HepG2 (cell line): ENCODE results near the gene TOR1A. TPM values are rescaled to one million over a fixed set of nuclear protein-coding genes. Genes with fewer than 3 reads are reported as not detected.
A peak's percentile ranks its signal among the peaks of the same experiment; 100 is the strongest.

Source experiments
- ATAC-seq: fragments of 200-7000 bp; cut with Tn5 transposase; 3 replicates; pipeline ENCODE4 v1.9.1; 2020; ENCODE audit warnings: mild to moderate bottlenecking, moderate library complexity
- BruUV-seq: library from RNA; stranded (reverse); fragments of 400-500 nt; replicated peaks from 2 replicates; lab custom pipeline; 2021; lab: Mats Ljungman, UMichigan
- CTCF ChIA-PET: fragments of 300-600 bp; formaldehyde crosslinking; extraction: SDS; loops from one replicate; lab custom pipeline; 2021; ENCODE audit warnings: low total read pairs, inconsistent platforms, low intra/inter-chr PET ratio; lab: Yijun Ruan, JAX
- POLR2A ChIA-PET: fragments of 350-600 bp; sonication (Branson Sonifier 250); formaldehyde crosslinking; loops from one replicate; lab custom pipeline; 2020; ENCODE audit warnings: antibody characterized with exemption, inconsistent platforms; lab: Yijun Ruan, JAX
- DNase-seq: peaks from one replicate; pipeline ENCODE4 v3.0.0-alpha.2; 2015; ENCODE audit warnings: low spot score
- FAIRE-seq: peaks from 3 replicates; lab custom pipeline; 2011; peaks lifted over from hg19 to GRCh38; lab: Jason Lieb, UNC
- H2AFZ ChIP-seq: one replicate; pipeline ENCODE4 v1.6.1; 2011; ENCODE audit warnings: low read length, inconsistent platforms
- H3K27ac ChIP-seq: fragments of 300-600 bp; 3 replicates; pipeline ENCODE4 v1.8.0; 2011; ENCODE audit warnings: mixed run types, mild to moderate bottlenecking, mixed read lengths, low read length, inconsistent platforms; ENCODE audit not compliant: insufficient read depth; ENCODE audit errors: extremely low read length
- H3K27me3 ChIP-seq, 2 experiments: fragments of 200-600 bp in 1 of 2; 2 replicates in 1 of 2; 3 replicates in 1 of 2; pipeline versions ENCODE4 v1.6.0 to v1.8.0; 2011; ENCODE audit warnings: low read length in 2 of 2, mild to moderate bottlenecking in 2 of 2, moderate library complexity in 2 of 2, inconsistent platforms in 1 of 2; ENCODE audit not compliant: insufficient read depth in 2 of 2, control insufficient read depth in 1 of 2
- H3K36me3 ChIP-seq, 2 experiments: fragments of 200-600 bp in 1 of 2; replicated peaks in 1 of 2; 2 replicates in 1 of 2; 3 replicates in 1 of 2; pipeline versions ENCODE4 v1.5.1 to v1.8.0; 2011; ENCODE audit warnings: low read length in 2 of 2, inconsistent platforms in 1 of 2; ENCODE audit not compliant: insufficient read depth in 2 of 2, control insufficient read depth in 1 of 2
- H3K4me1 ChIP-seq: 2 replicates; pipeline ENCODE4 v1.5.1; 2012; ENCODE audit warnings: low read length, inconsistent platforms; ENCODE audit not compliant: insufficient read depth
- H3K4me2 ChIP-seq: 2 replicates; pipeline ENCODE4 v1.6.0; 2011; ENCODE audit warnings: low read depth, low read length, inconsistent platforms
- H3K4me3 ChIP-seq, 3 experiments: fragments of 200-600 bp in 1 of 3; sonication (generic), shearing (Covaris generic) in 1 of 3; replicated peaks in 1 of 3; 2 replicates each; pipeline ENCODE4 v1.5.1; 2011 to 2016; ENCODE audit warnings: low read length in 3 of 3, inconsistent platforms in 2 of 3, low read depth in 2 of 3, mild to moderate bottlenecking in 2 of 3, control low read depth in 1 of 3, mixed read lengths in 1 of 3; ENCODE audit not compliant: insufficient read depth in 1 of 3
- H3K79me2 ChIP-seq: one replicate; pipeline ENCODE4 v1.6.1; 2011; ENCODE audit warnings: low read length, inconsistent platforms; ENCODE audit not compliant: insufficient read depth
- H3K9ac ChIP-seq: 2 replicates; pipeline ENCODE4 v1.6.0; 2011; ENCODE audit warnings: mild to moderate bottlenecking, low read depth, low read length, inconsistent platforms; ENCODE audit not compliant: insufficient read depth
- H3K9me3 ChIP-seq: 2 replicates; pipeline ENCODE4 v1.5.1; 2012; ENCODE audit warnings: mild to moderate bottlenecking, low read length
- H4K20me1 ChIP-seq: 2 replicates; pipeline ENCODE4 v1.6.0; 2011; ENCODE audit warnings: inconsistent platforms, mild to moderate bottlenecking, low read length, moderate library complexity; ENCODE audit not compliant: insufficient read depth
- GABPA ChIP-seq, 2 experiments: IDR thresholded peaks; 2 replicates each; pipeline ENCODE4 v1.6.1; 2011 to 2016; ENCODE audit warnings: low read depth in 2 of 2, low read length in 1 of 2, missing biosample characterization in 1 of 2, missing genetic modification characterization in 1 of 2
- HES4 ChIP-seq: sonication (generic); formaldehyde crosslinking; IDR thresholded peaks from 2 replicates; pipeline ENCODE4 v1.9.0; 2021; ENCODE audit warnings: mild to moderate bottlenecking, missing genetic modification reagents, borderline replicate concordance
- HMGA1 ChIP-seq: sonication (generic); formaldehyde crosslinking; conservative IDR thresholded peaks from 2 replicates; pipeline ENCODE4 v1.4.0; 2020; ENCODE audit warnings: missing genetic modification reagents
- KDM5A ChIP-seq: fragments of 200-600 bp; sonication (generic); IDR thresholded peaks from 2 replicates; pipeline ENCODE4 v1.7.0; 2018; ENCODE audit warnings: antibody characterized with exemption, mild to moderate bottlenecking, low read length, borderline replicate concordance
- KLF15 ChIP-seq: sonication (generic); formaldehyde crosslinking; IDR thresholded peaks from 2 replicates; pipeline ENCODE4 v1.8.1; 2023; ENCODE audit warnings: borderline replicate concordance, mild to moderate bottlenecking, inconsistent platforms, missing genetic modification reagents, mixed read lengths
- TP53 ChIP-seq: sonication (generic); formaldehyde crosslinking; conservative IDR thresholded peaks from 2 replicates; pipeline ENCODE4 v1.4.0; 2020; ENCODE audit warnings: missing genetic modification reagents
- ZNF274 ChIP-seq: sonication (generic); formaldehyde crosslinking; IDR thresholded peaks from 2 replicates; pipeline ENCODE4 v1.5.1; 2020; ENCODE audit warnings: mild to moderate bottlenecking, missing genetic modification reagents
- ZNF44 ChIP-seq: sonication (generic); formaldehyde crosslinking; IDR thresholded peaks from 2 replicates; pipeline ENCODE4 v1.5.1; 2020; ENCODE audit warnings: mild to moderate bottlenecking, missing genetic modification reagents
- ZNF777 ChIP-seq: sonication (generic); formaldehyde crosslinking; IDR thresholded peaks from 2 replicates; pipeline ENCODE4 v1.4.0; 2020; ENCODE audit warnings: missing genetic modification reagents
- ZNF792 ChIP-seq: IDR thresholded peaks from 2 replicates; pipeline ENCODE4 v1.6.1; 2016
- WGBS: methylation state at CpG from one replicate; pipeline ENCODE4 v1.1.6; 2017; ENCODE audit warnings: low lambda C conversion rate; 5-methylcytosine and 5-hydroxymethylcytosine counted together
- in situ Hi-C: cut with HindIII; loops from 2 replicates; pipeline ENCODE4 v1.10.0; 2017; ENCODE audit warnings: low pct_unique_long_range_greater_than_20kb; ENCODE audit not compliant: extremely low pct_ligation_motif_present
- intact Hi-C: fragments of 100-400 bp; cut with micrococcal nuclease; formaldehyde crosslinking; loops from one replicate; pipeline ENCODE4 v1.10.0; 2022; ENCODE audit not compliant: unreplicated experiment
- polyA plus RNA-seq, 8 experiments: library from polyadenylated mRNA; depleted of rRNA in 3 of 8; stranded (reverse) in 7 of 8; unstranded in 1 of 8; fragments of >200 nt; fragmentation: Illumina TruSeq in 4 of 8; extraction: Trizol in 4 of 8; gene quantifications; 2 replicates each; pipeline versions ENCODE4 v1.2.1 to v1.2.3, GENCODE V29; 2011 to 2016; ENCODE audit warnings: low read depth in 4 of 8, missing spikeins in 1 of 8, mixed read lengths in 1 of 8; ENCODE audit not compliant: insufficient read depth in 1 of 8
- total RNA-seq, 5 experiments: library from RNA; depleted of rRNA; stranded (reverse); fragments of >200 nt; fragmentation: Illumina TruSeq; extraction: Trizol; gene quantifications; 2 replicates each; pipeline ENCODE4 v1.2.3, GENCODE V29; 2016; ENCODE audit warnings: low read depth in 1 of 5
- TF ChIP-seq, protein P1 (sequence below): sonication (generic); formaldehyde crosslinking; conservative IDR thresholded peaks from 2 replicates; pipeline ENCODE4 v1.8.0; 2022; ENCODE audit warnings: missing genetic modification reagents
- TF ChIP-seq, protein P2 (sequence below): sonication (generic); formaldehyde crosslinking; IDR thresholded peaks from 2 replicates; pipeline ENCODE4 v1.5.0; 2020; ENCODE audit warnings: missing genetic modification reagents
- TF ChIP-seq, protein P3 (sequence below): sonication (generic); formaldehyde crosslinking; conservative IDR thresholded peaks from 2 replicates; pipeline ENCODE4 v1.4.0; 2020; ENCODE audit warnings: mild to moderate bottlenecking, missing genetic modification reagents, moderate library complexity
- TF ChIP-seq, protein P4 (sequence below): sonication (generic); formaldehyde crosslinking; IDR thresholded peaks from 2 replicates; pipeline ENCODE4 v1.5.0; 2020; ENCODE audit warnings: mild to moderate bottlenecking, missing genetic modification reagents

The TOR1A gene
- total and polyA plus RNA-seq, 2 of the 13 experiments (the other 11 are each of a cell fraction or from before 2014, with no cell fraction given): 31.6 to 41.4 TPM

DNA sequence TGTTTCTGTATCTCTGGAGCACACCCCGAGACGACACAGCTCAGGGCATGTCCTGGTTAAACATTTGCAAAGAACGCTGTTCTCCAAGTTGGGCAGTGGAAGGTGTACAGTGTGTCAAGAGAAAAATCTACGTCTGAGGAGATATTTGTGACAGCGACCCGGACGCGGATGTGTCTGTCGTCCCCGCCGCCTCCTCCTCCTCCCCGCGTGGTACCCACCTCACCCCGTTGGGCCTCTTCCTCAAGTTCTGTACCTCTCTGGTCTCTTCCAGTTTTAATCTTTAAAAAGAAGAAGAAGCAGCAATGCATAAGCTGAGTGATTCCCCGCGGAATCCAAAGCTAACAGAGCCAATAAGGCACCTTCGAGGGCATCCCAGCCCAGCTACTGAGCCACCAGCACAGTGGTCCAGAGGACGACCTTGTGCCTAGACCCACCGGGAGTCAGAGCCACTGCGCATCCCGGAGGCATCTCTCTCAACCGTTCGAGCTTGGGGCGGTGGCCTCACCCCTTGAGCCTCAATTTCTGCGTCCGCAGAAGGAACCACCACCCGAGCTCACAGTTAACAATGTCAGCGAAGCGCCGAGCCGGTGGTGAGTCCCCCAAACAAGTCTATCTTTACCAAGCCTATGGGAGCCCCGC is 10.7 kb upstream of the TOR1A start:
- 0% methylated on average over 24 of the region's 32 CpGs for WGBS
- TF ChIP-seq ZNF44 (CRISPR knock-in tag) (0 out of 2 replicates have a peak, but pooled peaks have one; percentile 29), GABPA (IDR thresholded peaks at IDR 0.05; ENCODE audit: low read depth, low read length) (0 out of 2 replicates have a peak, but pooled peaks have one; percentile 10), GABPA (CRISPR knock-in tag; IDR thresholded peaks at IDR 0.05; ENCODE audit: low read depth) (no peak), ZNF792 (CRISPR knock-in tag) (peak; percentile 57; the same call in 1 of the 2 replicates), ZNF777 (CRISPR knock-in tag) (peak; percentile 2; the same call in 1 of the 2 replicates), ZNF274 (0 out of 2 replicates have a peak, but pooled peaks have one; percentile 31), HES4 (CRISPR knock-in tag) (0 out of 2 replicates have a peak, but pooled peaks have one; percentile 9), KDM5A (peak; percentile 77), KLF15 (no peak), HMGA1 (CRISPR knock-in tag) (no peak), TP53 (CRISPR knock-in tag) (0 out of 2 replicates have a peak, but pooled peaks have one; percentile 37)
- TF ChIP-seq, protein P1, sequence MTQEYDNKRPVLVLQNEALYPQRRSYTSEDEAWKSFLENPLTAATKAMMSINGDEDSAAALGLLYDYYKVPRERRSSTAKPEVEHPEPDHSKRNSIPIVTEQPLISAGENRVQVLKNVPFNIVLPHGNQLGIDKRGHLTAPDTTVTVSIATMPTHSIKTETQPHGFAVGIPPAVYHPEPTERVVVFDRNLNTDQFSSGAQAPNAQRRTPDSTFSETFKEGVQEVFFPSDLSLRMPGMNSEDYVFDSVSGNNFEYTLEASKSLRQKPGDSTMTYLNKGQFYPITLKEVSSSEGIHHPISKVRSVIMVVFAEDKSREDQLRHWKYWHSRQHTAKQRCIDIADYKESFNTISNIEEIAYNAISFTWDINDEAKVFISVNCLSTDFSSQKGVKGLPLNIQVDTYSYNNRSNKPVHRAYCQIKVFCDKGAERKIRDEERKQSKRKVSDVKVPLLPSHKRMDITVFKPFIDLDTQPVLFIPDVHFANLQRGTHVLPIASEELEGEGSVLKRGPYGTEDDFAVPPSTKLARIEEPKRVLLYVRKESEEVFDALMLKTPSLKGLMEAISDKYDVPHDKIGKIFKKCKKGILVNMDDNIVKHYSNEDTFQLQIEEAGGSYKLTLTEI (CRISPR knock-in tag): no peak
- TF ChIP-seq, protein P2, sequence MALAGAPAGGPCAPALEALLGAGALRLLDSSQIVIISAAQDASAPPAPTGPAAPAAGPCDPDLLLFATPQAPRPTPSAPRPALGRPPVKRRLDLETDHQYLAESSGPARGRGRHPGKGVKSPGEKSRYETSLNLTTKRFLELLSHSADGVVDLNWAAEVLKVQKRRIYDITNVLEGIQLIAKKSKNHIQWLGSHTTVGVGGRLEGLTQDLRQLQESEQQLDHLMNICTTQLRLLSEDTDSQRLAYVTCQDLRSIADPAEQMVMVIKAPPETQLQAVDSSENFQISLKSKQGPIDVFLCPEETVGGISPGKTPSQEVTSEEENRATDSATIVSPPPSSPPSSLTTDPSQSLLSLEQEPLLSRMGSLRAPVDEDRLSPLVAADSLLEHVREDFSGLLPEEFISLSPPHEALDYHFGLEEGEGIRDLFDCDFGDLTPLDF (CRISPR knock-in tag): 0 out of 2 replicates have a peak, but pooled peaks have one; percentile 2
- TF ChIP-seq, protein P3, sequence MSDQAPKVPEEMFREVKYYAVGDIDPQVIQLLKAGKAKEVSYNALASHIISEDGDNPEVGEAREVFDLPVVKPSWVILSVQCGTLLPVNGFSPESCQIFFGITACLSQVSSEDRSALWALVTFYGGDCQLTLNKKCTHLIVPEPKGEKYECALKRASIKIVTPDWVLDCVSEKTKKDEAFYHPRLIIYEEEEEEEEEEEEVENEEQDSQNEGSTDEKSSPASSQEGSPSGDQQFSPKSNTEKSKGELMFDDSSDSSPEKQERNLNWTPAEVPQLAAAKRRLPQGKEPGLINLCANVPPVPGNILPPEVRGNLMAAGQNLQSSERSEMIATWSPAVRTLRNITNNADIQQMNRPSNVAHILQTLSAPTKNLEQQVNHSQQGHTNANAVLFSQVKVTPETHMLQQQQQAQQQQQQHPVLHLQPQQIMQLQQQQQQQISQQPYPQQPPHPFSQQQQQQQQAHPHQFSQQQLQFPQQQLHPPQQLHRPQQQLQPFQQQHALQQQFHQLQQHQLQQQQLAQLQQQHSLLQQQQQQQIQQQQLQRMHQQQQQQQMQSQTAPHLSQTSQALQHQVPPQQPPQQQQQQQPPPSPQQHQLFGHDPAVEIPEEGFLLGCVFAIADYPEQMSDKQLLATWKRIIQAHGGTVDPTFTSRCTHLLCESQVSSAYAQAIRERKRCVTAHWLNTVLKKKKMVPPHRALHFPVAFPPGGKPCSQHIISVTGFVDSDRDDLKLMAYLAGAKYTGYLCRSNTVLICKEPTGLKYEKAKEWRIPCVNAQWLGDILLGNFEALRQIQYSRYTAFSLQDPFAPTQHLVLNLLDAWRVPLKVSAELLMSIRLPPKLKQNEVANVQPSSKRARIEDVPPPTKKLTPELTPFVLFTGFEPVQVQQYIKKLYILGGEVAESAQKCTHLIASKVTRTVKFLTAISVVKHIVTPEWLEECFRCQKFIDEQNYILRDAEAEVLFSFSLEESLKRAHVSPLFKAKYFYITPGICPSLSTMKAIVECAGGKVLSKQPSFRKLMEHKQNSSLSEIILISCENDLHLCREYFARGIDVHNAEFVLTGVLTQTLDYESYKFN (CRISPR knock-in tag): peak; percentile 9; the same call in 1 of the 2 replicates
- TF ChIP-seq, protein P4, sequence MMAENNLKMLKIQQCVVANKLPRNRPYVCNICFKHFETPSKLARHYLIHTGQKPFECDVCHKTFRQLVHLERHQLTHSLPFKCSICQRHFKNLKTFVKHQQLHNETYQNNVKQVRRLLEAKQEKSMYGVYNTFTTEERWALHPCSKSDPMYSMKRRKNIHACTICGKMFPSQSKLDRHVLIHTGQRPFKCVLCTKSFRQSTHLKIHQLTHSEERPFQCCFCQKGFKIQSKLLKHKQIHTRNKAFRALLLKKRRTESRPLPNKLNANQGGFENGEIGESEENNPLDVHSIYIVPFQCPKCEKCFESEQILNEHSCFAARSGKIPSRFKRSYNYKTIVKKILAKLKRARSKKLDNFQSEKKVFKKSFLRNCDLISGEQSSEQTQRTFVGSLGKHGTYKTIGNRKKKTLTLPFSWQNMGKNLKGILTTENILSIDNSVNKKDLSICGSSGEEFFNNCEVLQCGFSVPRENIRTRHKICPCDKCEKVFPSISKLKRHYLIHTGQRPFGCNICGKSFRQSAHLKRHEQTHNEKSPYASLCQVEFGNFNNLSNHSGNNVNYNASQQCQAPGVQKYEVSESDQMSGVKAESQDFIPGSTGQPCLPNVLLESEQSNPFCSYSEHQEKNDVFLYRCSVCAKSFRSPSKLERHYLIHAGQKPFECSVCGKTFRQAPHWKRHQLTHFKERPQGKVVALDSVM (CRISPR knock-in tag): no peak

More for the DNA sequence above, 10.7 kb upstream of the TOR1A start:
- ChIA-PET POLR2A (interaction anchor here (0.8 to 1.2 kb wide), 4 partner anchors 10 to 31 kb away, joined by 3 to 6 read pairs (median 3); partner anchors contain the start of genes TOR1A and TOR1B), CTCF (no interaction called here)
- ATAC-seq (peak; percentile 27), FAIRE-seq (no peak), DNase-seq (peak; percentile 7)
- Histone ChIP-seq H3K27me3 (no peaks in the 10 kb centered on the region; a peak in 1 of 5 replicates), H3K4me3 (peak overlapping the region; percentile 82 to 96 (median 93)), H2AFZ (peak overlapping the region; percentile 30), H4K20me1 (no peaks in the 10 kb centered on the region), H3K27ac (peak overlapping the region; percentile 47), H3K36me3 (peaks cover 3 to 13% of the 10 kb centered on the region in 2 experiments; a peak in 2 of 5 replicates), H3K9ac (peak overlapping the region; percentile 76), H3K4me2 (peak overlapping the region; percentile 70), H3K9me3 (no peaks in the 10 kb centered on the region), H3K4me1 (peaks cover 19% of the 10 kb centered on the region), H3K79me2 (peaks cover 9% of the 10 kb centered on the region)
- intact Hi-C loops: no loop called here
- in situ Hi-C loops: no loop called here
- no TSS peak for BruUV-seq
